Measurements from ENCODE around the gene KAZALD1.
A peak's percentile ranks its signal among the peaks of the same experiment; 100 is the strongest.

KAZALD1 gene

GRCh38 chr10:101095550-101096213, 33.9 kb downstream of the KAZALD1 start:
- peak; percentile 15 for DNase-seq (ENCODE audit: low read depth)

- no peak for DNase-seq (ENCODE audit: low read depth)
Measured at GRCh38 chr10:101096378-101096777, 34.6 kb downstream of the KAZALD1 start.

GRCh38 chr10:101097881-101098280, 36.1 kb downstream of the KAZALD1 start:
- no peak for DNase-seq (ENCODE audit: low read depth)

- DNase-seq (ENCODE audit: low read depth), result no peak
Measured at GRCh38 chr10:101099901-101100300, 38.1 kb downstream of the KAZALD1 start.

GRCh38 chr10:101101372-101101881, 39.6 kb downstream of the KAZALD1 start:
- no peak for DNase-seq (ENCODE audit: low read depth)

- no peak for DNase-seq (ENCODE audit: low read depth)
Measured at GRCh38 chr10:101103430-101103829, 41.6 kb downstream of the KAZALD1 start.

GRCh38 chr10:101106351-101106750, 44.6 kb downstream of the KAZALD1 start:
- DNase-seq (ENCODE audit: low read depth), result no peak

GRCh38 chr10:101107771-101108170, 46.0 kb downstream of the KAZALD1 start:
- no peak for DNase-seq (ENCODE audit: low read depth)

- no peak for DNase-seq (ENCODE audit: low read depth)
Measured at GRCh38 chr10:101110856-101111523, 49.2 kb downstream of the KAZALD1 start.

GRCh38 chr10:101111547-101111946, 49.8 kb downstream of the KAZALD1 start:
- no peak for DNase-seq (ENCODE audit: low read depth)

- no peak for DNase-seq (ENCODE audit: low read depth)
Measured at GRCh38 chr10:101112799-101113594, 51.2 kb downstream of the KAZALD1 start.

- no peak for DNase-seq (ENCODE audit: low read depth)
Measured at GRCh38 chr10:101113890-101114403, 52.2 kb downstream of the KAZALD1 start.

GRCh38 chr10:101114646-101115045, 52.9 kb downstream of the KAZALD1 start:
- DNase-seq (ENCODE audit: low read depth), result no peak
